ENCODE results near the gene USP28.
"Not testable (repeated sequence)": the region's sequence is repeated elsewhere in the genome, so short reads cannot be mapped to it uniquely, and the experiment has no call there.

Gene USP28

GRCh38 chr11:113840932-113841664 is 34.3 kb downstream of the USP28 start:
- no peak for DNase-seq (ENCODE audit: low read depth, low spot score)

DNA sequence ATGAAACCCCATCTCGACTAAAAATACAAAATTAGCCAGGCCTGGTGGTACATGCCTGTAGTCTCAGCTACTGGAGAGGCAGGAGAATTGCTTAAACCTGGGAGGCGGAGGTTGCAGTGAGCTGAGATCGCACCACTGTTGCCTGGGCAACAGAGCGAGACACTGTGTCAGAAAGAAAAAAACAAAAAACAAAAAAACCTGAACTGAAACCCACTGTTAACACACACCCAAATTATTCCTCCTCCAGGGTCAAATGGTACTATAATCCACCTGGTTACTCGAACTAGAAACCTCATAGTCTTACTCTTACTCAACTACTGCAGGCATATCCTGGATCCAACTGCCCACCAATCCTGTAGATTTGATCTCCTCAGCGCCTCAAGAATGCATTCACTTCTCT is 35.5 kb downstream of the USP28 start:
- DNase-seq (ENCODE audit: low read depth, low spot score): no peak

DNA sequence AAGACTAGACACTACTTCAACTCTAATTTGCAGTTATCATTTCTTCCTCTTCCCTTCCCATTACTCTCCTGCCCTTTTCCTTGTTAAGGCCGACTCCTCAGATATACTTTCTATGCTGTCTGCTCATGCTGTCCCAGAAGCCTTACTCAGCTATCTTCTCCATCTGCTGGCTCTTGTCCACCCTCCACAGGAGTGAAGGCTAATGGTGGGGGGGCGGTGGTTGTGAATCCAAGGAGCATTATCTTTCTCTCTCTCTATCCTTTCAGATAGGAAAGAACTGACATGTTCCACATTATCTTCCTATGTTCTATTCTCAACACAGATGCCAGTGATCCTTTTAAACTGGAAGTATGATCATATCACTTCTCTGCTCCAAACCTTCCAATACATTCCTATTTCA is 37.4 kb downstream of the USP28 start:
- DNase-seq (ENCODE audit: low read depth, low spot score): no peak

DNA sequence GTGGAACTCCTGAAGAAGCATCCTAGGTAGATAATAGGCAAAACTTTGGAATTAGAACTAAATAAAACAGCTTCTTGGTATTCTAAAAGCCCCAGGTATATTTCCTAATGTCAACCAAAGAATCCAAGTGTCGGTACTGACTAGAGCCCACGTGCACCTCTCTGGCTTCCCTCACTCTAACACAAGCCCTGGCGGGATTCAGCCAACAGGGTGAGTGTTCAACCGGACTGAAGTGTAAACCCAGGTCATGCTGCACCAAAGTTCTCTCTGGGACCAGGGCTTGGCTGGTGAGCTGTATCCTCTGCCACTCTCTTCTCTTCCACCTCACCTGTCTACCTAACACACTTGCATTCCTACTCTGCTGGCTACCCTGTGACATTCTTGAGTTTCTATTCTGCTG is 40.1 kb downstream of the USP28 start:
- DNase-seq (ENCODE audit: low read depth, low spot score): no peak

- DNase-seq (ENCODE audit: low read depth, low spot score): no peak
These were observed 42.2 kb downstream of the USP28 start for GRCh38 chr11:113833151-113833550.

DNA sequence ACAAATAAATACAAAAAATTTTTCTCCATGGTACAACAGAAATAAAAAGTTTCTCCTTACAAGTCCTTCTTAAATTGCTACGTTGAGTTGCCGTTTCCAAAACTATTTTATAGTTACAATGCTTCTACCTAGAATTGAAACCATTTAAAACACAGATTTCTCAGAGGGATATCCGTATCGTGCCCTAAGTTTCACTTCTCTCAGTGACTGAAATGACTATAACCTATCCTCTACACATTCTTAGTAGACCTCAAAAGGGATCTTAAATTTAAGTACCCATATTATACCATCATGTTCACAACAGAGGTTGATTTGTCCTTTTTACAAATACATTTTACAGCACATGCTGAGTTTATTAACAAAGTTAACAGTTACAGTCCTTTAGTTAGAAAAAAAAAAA is 44.1 kb downstream of the USP28 start:
- no peak for DNase-seq (ENCODE audit: low read depth, low spot score)

DNA sequence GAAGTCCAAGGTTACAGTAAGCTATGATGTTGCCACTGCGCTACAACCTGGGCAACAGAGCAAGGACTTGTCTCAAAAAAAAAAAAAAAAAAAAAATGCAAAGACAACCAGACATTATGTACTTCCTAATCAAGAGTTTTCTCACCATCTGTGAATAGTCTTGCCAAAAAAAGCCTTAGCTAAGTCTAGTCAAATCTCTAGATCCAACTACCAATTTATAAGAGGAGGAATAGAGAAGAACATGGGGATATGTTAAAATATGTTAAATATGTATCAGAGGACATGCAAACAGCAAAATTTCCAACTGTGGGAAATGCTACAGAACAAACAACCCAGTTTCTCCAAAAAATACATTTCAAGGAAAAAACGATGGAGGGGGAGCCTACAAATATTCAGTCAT is 45.6 kb downstream of the USP28 start:
- no peak for DNase-seq (ENCODE audit: low read depth, low spot score)

DNA sequence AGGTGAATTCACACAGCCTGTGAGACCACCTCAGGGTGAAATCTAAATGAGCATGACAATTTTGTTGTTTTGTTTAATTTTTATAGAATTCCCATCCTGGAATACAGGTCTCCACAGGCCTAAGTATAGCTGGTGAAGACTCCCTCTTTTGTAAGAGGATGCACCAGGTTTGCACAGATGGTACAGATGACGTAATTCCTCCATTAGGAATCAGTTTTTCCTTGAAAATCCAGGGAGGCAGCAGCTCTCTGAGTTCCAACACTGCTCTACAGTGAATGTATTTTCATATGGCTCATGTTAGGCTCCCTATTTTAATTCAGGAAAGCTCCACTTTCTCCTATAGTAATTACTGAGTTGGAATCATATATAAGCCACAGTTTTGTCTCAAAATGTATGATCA is 47.2 kb downstream of the USP28 start:
- no peak for DNase-seq (ENCODE audit: low read depth, low spot score)

DNA sequence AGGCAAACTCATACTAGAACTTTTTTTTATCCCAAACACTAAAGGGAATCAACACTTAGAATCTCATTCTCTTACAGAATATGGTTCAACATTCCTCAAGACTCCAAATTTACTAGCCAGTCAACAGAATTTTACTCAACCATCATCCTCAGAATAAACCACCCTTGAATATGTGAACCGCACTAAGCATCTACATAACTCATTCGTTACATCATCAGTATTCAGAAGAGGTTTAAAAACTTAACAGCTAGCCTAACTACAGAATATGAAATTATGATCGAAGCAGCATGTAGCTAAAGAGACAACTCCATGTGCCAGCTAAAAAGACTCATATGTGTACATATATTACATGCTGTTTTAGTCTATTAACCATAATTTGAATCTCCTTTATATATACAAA is 47.9 kb downstream of the USP28 start:
- no peak for DNase-seq (ENCODE audit: low read depth, low spot score)

DNA sequence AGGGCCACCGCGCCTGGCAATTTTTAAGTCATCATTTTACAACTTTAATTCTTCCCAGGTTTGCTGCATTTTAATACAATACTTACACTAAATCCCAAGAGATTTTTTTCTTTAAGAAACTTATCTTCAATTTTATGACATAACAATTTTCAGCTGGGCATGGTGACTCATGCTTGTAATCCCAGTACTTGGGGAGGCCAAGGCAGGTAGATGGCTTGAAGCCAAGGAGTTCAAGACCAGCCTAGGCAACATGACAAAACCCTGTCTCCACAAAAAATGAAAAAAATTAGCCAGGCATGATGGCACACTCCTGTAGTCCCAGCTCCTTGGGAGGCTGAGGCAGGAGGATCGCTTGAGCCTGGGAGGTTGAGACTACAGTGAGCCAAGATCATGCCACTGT is 56.9 kb downstream of the USP28 start:
- no peak for DNase-seq (ENCODE audit: low read depth, low spot score)

- DNase-seq (ENCODE audit: low read depth, low spot score): no peak
These were observed 57.7 kb downstream of the USP28 start for GRCh38 chr11:113817626-113818025.

DNA sequence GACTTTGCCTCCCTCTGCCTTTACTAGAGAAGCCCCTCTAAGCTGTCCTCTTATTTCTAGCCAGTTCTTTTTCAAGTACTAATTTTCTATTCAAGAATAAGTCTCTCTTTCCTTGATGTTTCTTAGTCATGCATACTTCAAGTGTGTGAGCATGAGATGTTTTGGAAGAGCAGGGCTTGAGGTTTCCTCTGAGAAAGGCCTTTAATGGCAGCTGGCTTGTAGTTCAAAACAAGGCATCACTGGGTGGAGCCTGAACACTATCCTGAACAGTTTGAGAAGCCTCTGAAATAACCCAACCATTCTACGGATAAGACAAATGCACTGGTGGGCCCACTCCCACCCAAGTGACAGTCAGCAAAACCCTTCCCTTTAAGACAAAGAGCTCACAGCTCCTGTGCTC is 58.2 kb downstream of the USP28 start:
- DNase-seq (ENCODE audit: low read depth, low spot score): no peak

DNA sequence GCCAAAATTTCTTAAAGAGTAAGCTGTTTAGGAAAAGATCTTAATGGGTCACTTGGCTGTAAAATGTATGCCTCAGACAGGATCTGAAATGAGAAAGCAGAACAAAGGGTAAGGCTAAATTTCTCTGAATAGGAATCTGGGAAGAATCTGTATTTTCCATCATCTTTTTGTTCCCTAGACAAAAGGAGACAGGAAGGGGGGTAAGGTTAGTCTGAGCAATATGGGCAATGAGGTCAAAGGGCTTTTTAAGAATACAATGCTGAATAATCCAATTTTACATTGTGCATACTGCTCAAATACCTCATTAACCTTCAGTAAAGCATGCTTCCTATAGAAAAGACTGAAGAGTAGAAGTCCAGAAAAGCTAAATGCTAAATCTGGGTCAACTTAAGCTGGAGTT is 61.2 kb downstream of the USP28 start:
- DNase-seq (ENCODE audit: low read depth, low spot score): no peak

DNA sequence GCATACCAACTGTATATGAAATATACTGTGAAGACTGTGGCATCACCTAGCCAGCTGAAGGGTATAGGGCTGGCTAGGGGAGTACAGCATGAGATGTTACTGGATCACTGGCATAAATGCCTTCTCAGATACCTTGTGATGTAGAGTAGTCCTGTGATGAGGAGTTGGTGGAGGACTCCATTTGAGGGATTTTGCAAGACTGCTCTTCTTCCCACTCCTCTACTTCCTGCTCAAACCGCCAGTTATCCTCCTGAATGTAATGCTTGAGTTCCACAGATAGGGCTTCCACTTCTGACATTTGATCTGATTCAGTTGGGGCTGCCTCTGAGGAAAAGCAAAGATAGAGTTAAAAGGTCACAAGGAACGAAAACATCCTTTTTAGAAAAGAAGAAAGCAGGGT is 66.4 kb downstream of the USP28 start:
- DNase-seq (ENCODE audit: low read depth, low spot score): no peak

- DNase-seq (ENCODE audit: low read depth, low spot score): no peak
These were observed 69.0 kb downstream of the USP28 start for GRCh38 chr11:113806406-113806805.

GRCh38 chr11:113805640-113806039 is 69.7 kb downstream of the USP28 start:
- DNase-seq (ENCODE audit: low read depth, low spot score): no peak

DNA sequence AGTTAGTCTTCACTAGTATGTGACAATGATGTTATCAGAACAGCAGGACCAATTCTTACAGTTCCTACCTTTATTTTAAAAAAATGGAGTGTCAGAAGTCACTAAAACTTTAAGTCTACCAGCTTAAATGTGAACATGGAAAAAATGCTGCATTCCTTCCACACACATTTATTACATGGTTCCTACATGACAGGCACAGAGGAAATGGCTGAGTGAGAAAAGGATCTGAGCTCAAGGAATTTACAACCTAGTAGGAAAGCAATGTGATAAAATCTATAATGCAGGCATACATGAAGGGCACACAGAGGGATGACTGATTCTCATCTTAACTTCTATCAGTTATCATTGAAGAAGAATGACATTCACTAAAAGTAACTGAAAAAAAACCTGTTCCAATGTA is 72.8 kb downstream of the USP28 start:
- no peak for DNase-seq (ENCODE audit: low read depth, low spot score)

DNA sequence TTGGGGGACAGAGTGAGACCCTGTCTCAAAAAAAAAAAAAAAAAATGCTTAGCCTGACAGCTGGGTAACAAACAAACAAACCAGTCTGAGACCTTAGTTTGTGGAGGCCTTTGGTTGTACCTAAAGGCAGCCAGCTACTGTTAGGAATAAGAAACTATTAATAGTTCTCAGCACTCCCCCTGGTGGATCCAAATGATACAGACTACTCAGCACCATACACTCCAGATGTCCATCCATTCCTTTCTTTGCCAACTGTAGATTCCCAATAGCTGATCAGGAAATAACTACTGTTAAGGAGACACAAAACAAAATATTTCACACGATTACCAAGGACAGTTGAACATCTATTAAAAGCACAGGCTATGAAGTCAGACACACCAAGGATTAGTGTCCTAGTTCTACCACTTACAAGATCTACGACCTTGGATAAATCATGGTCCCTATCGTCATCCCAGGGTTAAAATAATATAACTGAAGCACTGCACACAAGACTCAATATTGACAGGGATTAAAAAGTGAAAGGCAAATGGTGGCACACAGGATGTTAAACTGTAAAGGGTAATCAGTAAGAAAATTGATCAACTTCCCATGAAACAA is 78.6 kb downstream of the USP28 start:
- no peak for DNase-seq (ENCODE audit: low read depth, low spot score)

GRCh38 chr11:113789675-113790320 is 85.6 kb downstream of the USP28 start:
- DNase-seq (ENCODE audit: low read depth, low spot score): no peak

- DNase-seq (ENCODE audit: low read depth, low spot score): not testable (repeated sequence)
These were observed 86.4 kb downstream of the USP28 start for GRCh38 chr11:113789016-113789415.

- DNase-seq (ENCODE audit: low read depth, low spot score): no peak
These were observed 93.2 kb downstream of the USP28 start for GRCh38 chr11:113782134-113782533.

DNA sequence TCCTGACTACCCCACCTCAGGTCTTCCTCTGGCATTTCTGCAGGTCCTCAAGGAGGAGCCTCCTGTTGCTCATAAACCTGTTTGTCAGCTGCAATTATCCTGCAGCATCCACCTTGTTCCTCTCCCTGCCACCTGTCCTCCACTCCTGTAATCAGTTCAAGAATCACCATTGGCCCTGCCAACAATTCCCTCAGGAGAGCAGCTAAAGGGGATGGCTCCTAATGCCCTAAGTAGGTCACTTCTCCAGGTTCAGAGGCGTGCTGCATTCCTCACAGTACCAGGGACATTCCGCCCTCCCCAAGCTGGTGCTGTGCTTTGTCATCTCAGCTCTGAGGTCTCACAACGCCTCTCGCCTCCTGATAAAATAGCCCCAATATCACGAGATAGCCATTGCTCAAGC is 93.7 kb downstream of the USP28 start:
- DNase-seq (ENCODE audit: low read depth, low spot score): no peak

- DNase-seq (ENCODE audit: low read depth, low spot score): no peak
These were observed 95.9 kb downstream of the USP28 start, which contains the start of gene CLDN25 for GRCh38 chr11:113779496-113779895. Gene CLDN25 (plus strand): TSS chr11:113779796. CDS start chr11:113779796, 0 bp downstream.

Data from brain pericyte (primary cell).